Fibroblast of lung (primary cell): ENCODE results near the gene OCA2. TPM values are rescaled to one million over a fixed set of nuclear protein-coding genes. Genes with fewer than 3 reads are reported as not detected.

ENCODE experiments used
- DNase-seq, 2 donors: peaks; one replicate each; pipeline versions ENCODE4 v3.0.0 to v3.0.0-alpha.2; 2010; ENCODE audit warnings: low read depth in 2 of 2
- H2AFZ ChIP-seq: 2 replicates; pipeline ENCODE4 v1.5.1; 2012; ENCODE audit warnings: low read length, control low read depth, inconsistent platforms
- H3K27ac ChIP-seq: 2 replicates; pipeline ENCODE4 v1.5.1; 2011; ENCODE audit warnings: low read length, control low read depth; ENCODE audit not compliant: insufficient read depth
- H3K27me3 ChIP-seq: 2 replicates; pipeline ENCODE4 v1.5.1; 2011; ENCODE audit warnings: mild to moderate bottlenecking, low read length; ENCODE audit not compliant: control insufficient read depth, insufficient read depth
- H3K36me3 ChIP-seq: 2 replicates; pipeline ENCODE4 v1.5.1; 2011; ENCODE audit warnings: low read length; ENCODE audit not compliant: control insufficient read depth, insufficient read depth
- H3K4me1 ChIP-seq: 2 replicates; pipeline ENCODE4 v1.5.1; 2011; ENCODE audit warnings: low read length; ENCODE audit not compliant: control insufficient read depth, insufficient read depth; ENCODE audit errors: extremely low read depth
- H3K4me2 ChIP-seq: 2 replicates; pipeline ENCODE4 v1.5.1; 2011; ENCODE audit warnings: low read length, control low read depth; ENCODE audit not compliant: insufficient read depth; ENCODE audit errors: extremely low read depth
- H3K4me3 ChIP-seq, 4 experiments: fragments of 200-600 bp in 1 of 4; sonication (generic) in 1 of 4; replicated peaks in 1 of 4; 2 replicates each; pipeline ENCODE4 v1.5.1; 2011 to 2016; ENCODE audit warnings: low read length in 4 of 4, low read depth in 3 of 4, mild to moderate bottlenecking in 3 of 4, control low read depth in 2 of 4, inconsistent platforms in 1 of 4, mixed read lengths in 1 of 4; ENCODE audit not compliant: insufficient read depth in 1 of 4; ENCODE audit errors: control extremely low read depth in 1 of 4
- H3K79me2 ChIP-seq: 2 replicates; pipeline ENCODE4 v1.5.1; 2012; ENCODE audit warnings: mild to moderate bottlenecking, low read length, inconsistent platforms; ENCODE audit not compliant: control insufficient read depth, insufficient read depth
- H3K9ac ChIP-seq: 2 replicates; pipeline ENCODE4 v1.5.1; 2011; ENCODE audit warnings: mild to moderate bottlenecking, low read length, control low read depth; ENCODE audit not compliant: insufficient read depth
- H3K9me3 ChIP-seq: 2 replicates; pipeline ENCODE4 v1.5.1; 2012; ENCODE audit warnings: low read depth, low read length; ENCODE audit not compliant: control insufficient read depth, insufficient read depth
- H4K20me1 ChIP-seq: 2 replicates; pipeline ENCODE4 v1.5.1; 2011; ENCODE audit warnings: low read length; ENCODE audit not compliant: control insufficient read depth, insufficient read depth; ENCODE audit errors: extremely low read depth
- CTCF ChIP-seq, 2 donors: IDR thresholded peaks in 1 of 2; conservative IDR thresholded peaks in 1 of 2; 1 replicate in 1 of 2; 2 replicates in 1 of 2; pipeline ENCODE4 v1.5.1; 2011 to 2012; ENCODE audit warnings: low read length in 2 of 2, control low read depth in 1 of 2, inconsistent platforms in 1 of 2, low read depth in 1 of 2, mild to moderate bottlenecking in 1 of 2
- EZH2 ChIP-seq: IDR thresholded peaks from 2 replicates; pipeline ENCODE4 v1.5.1; 2012; ENCODE audit warnings: low read length, control low read depth, mild to moderate bottlenecking; ENCODE audit errors: missing control alignments
- polyA plus RNA-seq, 2 donors: library from polyadenylated mRNA; depleted of rRNA in 1 of 2; stranded (reverse) in 1 of 2; unstranded in 1 of 2; fragments of >200 nt; gene quantifications; 2 replicates each; pipeline ENCODE4 v1.2.1, GENCODE V29; 2011 to 2012; ENCODE audit warnings: missing spikeins in 1 of 2
- total RNA-seq: library from RNA; depleted of rRNA; stranded (reverse); fragments of >200 nt; gene quantifications from 2 replicates; pipeline ENCODE4 v1.2.1, GENCODE V29; 2014

Gene OCA2
- total and polyA plus RNA-seq, 2 donors (not counting 1 experiment from before 2014, with no cell fraction given), result not detected

GRCh38 chr15:28117432-28117990, 18.4 kb upstream of the OCA2 start:
- no peak overlapping the region for H3K9ac ChIP-seq
- H3K9me3 ChIP-seq, result no peaks in the 10 kb centered on the region
- TF ChIP-seq EZH2 (no peak), CTCF (conservative IDR thresholded peaks at IDR 0.05 in 1 of 2, IDR thresholded peaks at IDR 0.05 in 1 of 2; ENCODE audit: low read depth in 1 of 2, low read length in 2 of 2) (no peak)
- H2AFZ ChIP-seq, result no peak overlapping the region
- H3K27ac ChIP-seq, result no peak overlapping the region
- no peaks in the 10 kb centered on the region for H3K4me1 ChIP-seq
- no peak overlapping the region for H3K4me3 ChIP-seq
- H3K79me2 ChIP-seq, result no peaks in the 10 kb centered on the region
- no peak overlapping the region for H3K4me2 ChIP-seq
- no peaks in the 10 kb centered on the region for H3K27me3 ChIP-seq
- H3K36me3 ChIP-seq, result peaks cover 14% of the 10 kb centered on the region
- DNase-seq, result no peak
- no peaks in the 10 kb centered on the region for H4K20me1 ChIP-seq

- no peak for DNase-seq
- H3K27me3 ChIP-seq, result no peaks in the 10 kb centered on the region
- no peak overlapping the region for H3K9ac ChIP-seq
- H2AFZ ChIP-seq, result no peak overlapping the region
- no peak overlapping the region for H3K4me3 ChIP-seq
- peaks cover 13% of the 10 kb centered on the region for H3K36me3 ChIP-seq
- H3K9me3 ChIP-seq, result no peaks in the 10 kb centered on the region
- no peak overlapping the region for H3K27ac ChIP-seq
- H3K79me2 ChIP-seq, result no peaks in the 10 kb centered on the region
- H3K4me1 ChIP-seq, result no peaks in the 10 kb centered on the region
- H3K4me2 ChIP-seq, result no peak overlapping the region
- H4K20me1 ChIP-seq, result no peaks in the 10 kb centered on the region
- TF ChIP-seq EZH2, result no peak
- no peak for TF ChIP-seq CTCF (conservative IDR thresholded peaks at IDR 0.05 in 1 of 2, IDR thresholded peaks at IDR 0.05 in 1 of 2; ENCODE audit: low read depth in 1 of 2, low read length in 2 of 2)
These were observed 17.7 kb upstream of the OCA2 start for GRCh38 chr15:28116521-28117431.

- H3K4me1 ChIP-seq, result no peaks in the 10 kb centered on the region
- DNase-seq, result no peak
- H4K20me1 ChIP-seq, result no peaks in the 10 kb centered on the region
- H3K27ac ChIP-seq, result no peak overlapping the region
- no peak overlapping the region for H3K9ac ChIP-seq
- no peak for TF ChIP-seq EZH2
- no peak for TF ChIP-seq CTCF (conservative IDR thresholded peaks at IDR 0.05 in 1 of 2, IDR thresholded peaks at IDR 0.05 in 1 of 2; ENCODE audit: low read depth in 1 of 2, low read length in 2 of 2)
- no peaks in the 10 kb centered on the region for H3K27me3 ChIP-seq
- H3K4me2 ChIP-seq, result no peak overlapping the region
- H2AFZ ChIP-seq, result no peak overlapping the region
- H3K79me2 ChIP-seq, result no peaks in the 10 kb centered on the region
- H3K4me3 ChIP-seq, result no peak overlapping the region
- no peaks in the 10 kb centered on the region for H3K9me3 ChIP-seq
- peaks cover 17% of the 10 kb centered on the region for H3K36me3 ChIP-seq
These were observed 16.8 kb upstream of the OCA2 start for GRCh38 chr15:28115871-28116270.
